Measurements from ENCODE around the gene CNTN1.

The CNTN1 gene

GRCh38 chr12:40864891-40865290 lies 172.7 kb downstream of the CNTN1 start:
- POLR2A ChIA-PET = no interaction called here
- no peak for DNase-seq (ENCODE audit: extremely low spot score)
- CTCF ChIA-PET = no interaction called here
- no peak for TF ChIP-seq LEF1 (IDR thresholded peaks at IDR 0.05; ENCODE audit: borderline replicate concordance)
- TF ChIP-seq FOXM1 (IDR thresholded peaks at IDR 0.05; ENCODE audit: borderline replicate concordance) = no peak
- TF ChIP-seq ARNT (IDR thresholded peaks at IDR 0.05) = no peak
- TF ChIP-seq, protein P1, sequence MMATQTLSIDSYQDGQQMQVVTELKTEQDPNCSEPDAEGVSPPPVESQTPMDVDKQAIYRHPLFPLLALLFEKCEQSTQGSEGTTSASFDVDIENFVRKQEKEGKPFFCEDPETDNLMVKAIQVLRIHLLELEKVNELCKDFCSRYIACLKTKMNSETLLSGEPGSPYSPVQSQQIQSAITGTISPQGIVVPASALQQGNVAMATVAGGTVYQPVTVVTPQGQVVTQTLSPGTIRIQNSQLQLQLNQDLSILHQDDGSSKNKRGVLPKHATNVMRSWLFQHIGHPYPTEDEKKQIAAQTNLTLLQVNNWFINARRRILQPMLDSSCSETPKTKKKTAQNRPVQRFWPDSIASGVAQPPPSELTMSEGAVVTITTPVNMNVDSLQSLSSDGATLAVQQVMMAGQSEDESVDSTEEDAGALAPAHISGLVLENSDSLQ (IDR thresholded peaks at IDR 0.05) = no peak
- TF ChIP-seq TARDBP (IDR thresholded peaks at IDR 0.05) = no peak
- TF ChIP-seq SP1 (IDR thresholded peaks at IDR 0.05) = no peak
- TF ChIP-seq CTBP1 (IDR thresholded peaks at IDR 0.05; ENCODE audit: borderline replicate concordance) = no peak
- TF ChIP-seq BHLHE40 (IDR thresholded peaks at IDR 0.05; ENCODE audit: borderline replicate concordance) = no peak
- no peak for TF ChIP-seq SUZ12 (IDR thresholded peaks at IDR 0.05)
- TF ChIP-seq NFRKB (IDR thresholded peaks at IDR 0.05) = no peak
- TF ChIP-seq ELF4 (IDR thresholded peaks at IDR 0.05) = no peak
- TF ChIP-seq FOXA1 (IDR thresholded peaks at IDR 0.05) = no peak
- TF ChIP-seq ZNF384 (IDR thresholded peaks at IDR 0.05) = no peak
- TF ChIP-seq HDGF (IDR thresholded peaks at IDR 0.05; ENCODE audit: borderline replicate concordance) = no peak
- TF ChIP-seq FOXK2 (IDR thresholded peaks at IDR 0.05) = no peak
- TF ChIP-seq L3MBTL2 (conservative IDR thresholded peaks at IDR 0.05) = no peak

DNA sequence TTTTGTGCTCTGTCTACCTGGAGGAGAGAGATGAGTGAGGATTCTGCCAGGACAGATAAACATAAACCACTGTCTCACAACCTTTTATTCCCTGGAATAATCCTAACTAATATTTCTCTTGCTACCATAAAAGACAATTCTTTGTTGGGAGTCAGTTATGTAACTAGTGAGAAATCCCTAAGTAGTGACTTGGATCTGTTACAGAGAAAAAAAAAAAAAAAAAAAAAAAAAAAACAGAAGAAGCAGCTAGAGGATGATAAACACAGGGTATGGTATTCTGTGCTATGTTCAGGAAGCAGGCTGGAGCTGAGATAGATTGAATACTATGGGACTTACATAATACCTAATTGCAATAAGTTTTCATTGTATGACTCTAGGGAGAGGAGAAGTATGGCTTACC lies 178.7 kb downstream of the CNTN1 start:
- ChIA-PET CTCF (no interaction called here), POLR2A (no interaction called here)
- DNase-seq (ENCODE audit: extremely low spot score) = no peak
- TF ChIP-seq FOXA1 (IDR thresholded peaks at IDR 0.05) (no peak), SP1 (IDR thresholded peaks at IDR 0.05) (no peak), HDGF (IDR thresholded peaks at IDR 0.05; ENCODE audit: borderline replicate concordance) (no peak), ARNT (IDR thresholded peaks at IDR 0.05) (no peak), FOXM1 (IDR thresholded peaks at IDR 0.05; ENCODE audit: borderline replicate concordance) (no peak), FOXK2 (IDR thresholded peaks at IDR 0.05) (no peak)

DNA sequence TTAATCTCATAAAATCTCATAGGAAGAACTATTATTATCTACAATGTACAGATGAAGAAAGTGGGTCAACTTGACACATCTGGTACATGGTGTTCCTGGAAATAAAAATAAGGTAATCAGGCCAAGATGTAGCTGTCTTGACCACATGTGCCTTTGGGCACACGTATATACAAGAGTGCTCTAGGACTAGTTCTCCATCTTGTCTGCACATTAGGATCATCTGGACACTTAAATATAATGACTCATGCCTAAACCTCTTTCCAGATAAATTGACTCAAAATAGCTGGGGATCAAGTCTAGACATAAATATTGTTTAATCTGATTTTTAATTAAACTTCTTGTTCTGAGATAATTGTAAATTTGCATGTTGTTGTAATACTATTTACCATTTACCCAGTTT lies 182.6 kb downstream of the CNTN1 start:
- DNase-seq (ENCODE audit: extremely low spot score) = no peak
- TF ChIP-seq SP1 (IDR thresholded peaks at IDR 0.05) = no peak
- TF ChIP-seq ARNT (IDR thresholded peaks at IDR 0.05) = no peak
- no peak for TF ChIP-seq ZNF384 (IDR thresholded peaks at IDR 0.05)
- no peak for TF ChIP-seq FOXA1 (IDR thresholded peaks at IDR 0.05)
- TF ChIP-seq HDGF (IDR thresholded peaks at IDR 0.05; ENCODE audit: borderline replicate concordance) = no peak
- TF ChIP-seq NFRKB (IDR thresholded peaks at IDR 0.05) = no peak
- no peak for TF ChIP-seq FOXM1 (IDR thresholded peaks at IDR 0.05; ENCODE audit: borderline replicate concordance)
- no peak for TF ChIP-seq LEF1 (IDR thresholded peaks at IDR 0.05; ENCODE audit: borderline replicate concordance)
- TF ChIP-seq FOXK2 (IDR thresholded peaks at IDR 0.05) = no peak
- TF ChIP-seq ELF4 (IDR thresholded peaks at IDR 0.05) = no peak
- no peak for TF ChIP-seq L3MBTL2 (conservative IDR thresholded peaks at IDR 0.05)
- no peak for TF ChIP-seq SUZ12 (IDR thresholded peaks at IDR 0.05)
- no peak for TF ChIP-seq CTBP1 (IDR thresholded peaks at IDR 0.05; ENCODE audit: borderline replicate concordance)
- no peak for TF ChIP-seq BHLHE40 (IDR thresholded peaks at IDR 0.05; ENCODE audit: borderline replicate concordance)
- TF ChIP-seq, protein P1 (IDR thresholded peaks at IDR 0.05) = no peak
- no peak for TF ChIP-seq TARDBP (IDR thresholded peaks at IDR 0.05)
- ChIA-PET CTCF (no interaction called here), POLR2A (no interaction called here)

- CTCF ChIA-PET = no interaction called here
- no peak for DNase-seq (ENCODE audit: extremely low spot score)
- TF ChIP-seq ELF4 (IDR thresholded peaks at IDR 0.05) = no peak
- TF ChIP-seq HDGF (IDR thresholded peaks at IDR 0.05; ENCODE audit: borderline replicate concordance) = no peak
- TF ChIP-seq TARDBP (IDR thresholded peaks at IDR 0.05) = no peak
- TF ChIP-seq SUZ12 (IDR thresholded peaks at IDR 0.05) = no peak
- POLR2A ChIA-PET = no interaction called here
Observed at GRCh38 chr12:40889329-40889728, 197.1 kb downstream of the CNTN1 start.

- POLR2A ChIA-PET = no interaction called here
- CTCF ChIA-PET = no interaction called here
- TF ChIP-seq FOXA1 (IDR thresholded peaks at IDR 0.05) = no peak
- TF ChIP-seq ARNT (IDR thresholded peaks at IDR 0.05) = no peak
- no peak for TF ChIP-seq L3MBTL2 (conservative IDR thresholded peaks at IDR 0.05)
- no peak for DNase-seq (ENCODE audit: extremely low spot score)
Observed at GRCh38 chr12:40892528-40892927, 200.3 kb downstream of the CNTN1 start.

GRCh38 chr12:40898505-40898904 lies 206.3 kb downstream of the CNTN1 start:
- no peak for DNase-seq (ENCODE audit: extremely low spot score)
- ChIA-PET CTCF (no interaction called here), POLR2A (no interaction called here)
- TF ChIP-seq TARDBP (IDR thresholded peaks at IDR 0.05) = no peak
- no peak for TF ChIP-seq FOXM1 (IDR thresholded peaks at IDR 0.05; ENCODE audit: borderline replicate concordance)
- TF ChIP-seq FOXK2 (IDR thresholded peaks at IDR 0.05) = no peak
- no peak for TF ChIP-seq ELF4 (IDR thresholded peaks at IDR 0.05)
- no peak for TF ChIP-seq ARNT (IDR thresholded peaks at IDR 0.05)
- no peak for TF ChIP-seq BHLHE40 (IDR thresholded peaks at IDR 0.05; ENCODE audit: borderline replicate concordance)
- no peak for TF ChIP-seq CTBP1 (IDR thresholded peaks at IDR 0.05; ENCODE audit: borderline replicate concordance)
- TF ChIP-seq SUZ12 (IDR thresholded peaks at IDR 0.05) = no peak
- no peak for TF ChIP-seq NFRKB (IDR thresholded peaks at IDR 0.05)
- TF ChIP-seq, protein P1 (IDR thresholded peaks at IDR 0.05) = no peak
- TF ChIP-seq SP1 (IDR thresholded peaks at IDR 0.05) = no peak
- TF ChIP-seq HDGF (IDR thresholded peaks at IDR 0.05; ENCODE audit: borderline replicate concordance) = no peak
- no peak for TF ChIP-seq LEF1 (IDR thresholded peaks at IDR 0.05; ENCODE audit: borderline replicate concordance)
- TF ChIP-seq FOXA1 (IDR thresholded peaks at IDR 0.05) = no peak
- no peak for TF ChIP-seq ZNF384 (IDR thresholded peaks at IDR 0.05)

- DNase-seq (ENCODE audit: extremely low spot score) = no peak
- TF ChIP-seq SUZ12 (IDR thresholded peaks at IDR 0.05) (no peak), LEF1 (IDR thresholded peaks at IDR 0.05; ENCODE audit: borderline replicate concordance) (no peak), FOXA1 (IDR thresholded peaks at IDR 0.05) (no peak), ELF4 (IDR thresholded peaks at IDR 0.05) (no peak), ZNF384 (IDR thresholded peaks at IDR 0.05) (no peak), ARNT (IDR thresholded peaks at IDR 0.05) (no peak), BHLHE40 (IDR thresholded peaks at IDR 0.05; ENCODE audit: borderline replicate concordance) (no peak), CTBP1 (IDR thresholded peaks at IDR 0.05; ENCODE audit: borderline replicate concordance) (no peak), FOXK2 (IDR thresholded peaks at IDR 0.05) (no peak), TARDBP (IDR thresholded peaks at IDR 0.05) (no peak), FOXM1 (IDR thresholded peaks at IDR 0.05; ENCODE audit: borderline replicate concordance) (no peak), L3MBTL2 (conservative IDR thresholded peaks at IDR 0.05) (no peak), HDGF (IDR thresholded peaks at IDR 0.05; ENCODE audit: borderline replicate concordance) (no peak), NFRKB (IDR thresholded peaks at IDR 0.05) (no peak), SP1 (IDR thresholded peaks at IDR 0.05) (no peak)
- TF ChIP-seq, protein P1 (IDR thresholded peaks at IDR 0.05) = no peak
- ChIA-PET POLR2A (no interaction called here), CTCF (no interaction called here)
Observed at GRCh38 chr12:40903040-40903439, 210.8 kb downstream of the CNTN1 start.

Measured in HEK293T (cell line).